LHCN-M2 (cell line): ENCODE measurements around the gene BEAN1. TPM values are rescaled to one million over a fixed set of nuclear protein-coding genes. Genes with fewer than 3 reads are reported as not detected.

Experiments used
- DNase-seq: peaks from one replicate; pipeline ENCODE4 v3.0.0-alpha.2; 2012; ENCODE audit warnings: low read depth
- total RNA-seq: library from RNA; depleted of rRNA; stranded (reverse); fragments of >200 nt; gene quantifications from 2 replicates; pipeline ENCODE4 v1.2.3, GENCODE V29; 2014

BEAN1 gene
- total RNA-seq, 1 experiment from 2014 or later: 1.4 TPM

DNA sequence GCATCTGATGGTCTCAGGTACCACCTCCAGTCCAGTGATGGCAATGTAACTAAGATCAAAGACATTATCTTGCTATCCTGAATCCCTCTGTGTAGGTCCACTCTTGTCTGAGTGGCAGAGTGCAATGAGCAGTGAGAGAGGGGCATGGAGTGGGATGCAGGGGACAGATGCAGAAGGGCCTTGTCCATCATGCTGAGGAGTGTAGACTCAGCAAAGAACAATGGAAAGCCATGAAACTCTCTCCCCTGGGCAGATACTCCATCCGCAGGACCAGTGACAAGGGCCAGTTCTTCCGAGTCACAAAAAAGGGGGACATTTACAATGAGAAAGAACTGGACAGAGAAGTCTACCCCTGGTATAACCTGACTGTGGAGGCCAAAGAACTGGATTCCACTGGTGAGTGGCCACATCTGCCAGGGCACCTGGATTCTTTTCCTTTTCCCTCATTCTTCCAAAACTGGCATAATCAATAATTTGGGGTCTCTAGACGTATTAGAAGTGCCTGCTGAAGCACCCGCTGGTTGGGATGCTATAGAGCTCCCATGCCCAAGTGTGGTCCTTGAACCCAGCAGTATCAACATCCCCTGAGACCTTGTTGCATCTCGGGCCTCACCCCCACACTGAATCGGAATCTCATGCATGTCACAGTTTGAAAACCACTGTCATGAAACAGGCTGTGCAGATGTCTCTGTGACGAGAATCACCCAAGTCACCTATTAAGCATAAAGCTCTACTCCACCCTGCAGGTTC, 31.1 kb upstream of the BEAN1 start:
- no peak for DNase-seq

DNA sequence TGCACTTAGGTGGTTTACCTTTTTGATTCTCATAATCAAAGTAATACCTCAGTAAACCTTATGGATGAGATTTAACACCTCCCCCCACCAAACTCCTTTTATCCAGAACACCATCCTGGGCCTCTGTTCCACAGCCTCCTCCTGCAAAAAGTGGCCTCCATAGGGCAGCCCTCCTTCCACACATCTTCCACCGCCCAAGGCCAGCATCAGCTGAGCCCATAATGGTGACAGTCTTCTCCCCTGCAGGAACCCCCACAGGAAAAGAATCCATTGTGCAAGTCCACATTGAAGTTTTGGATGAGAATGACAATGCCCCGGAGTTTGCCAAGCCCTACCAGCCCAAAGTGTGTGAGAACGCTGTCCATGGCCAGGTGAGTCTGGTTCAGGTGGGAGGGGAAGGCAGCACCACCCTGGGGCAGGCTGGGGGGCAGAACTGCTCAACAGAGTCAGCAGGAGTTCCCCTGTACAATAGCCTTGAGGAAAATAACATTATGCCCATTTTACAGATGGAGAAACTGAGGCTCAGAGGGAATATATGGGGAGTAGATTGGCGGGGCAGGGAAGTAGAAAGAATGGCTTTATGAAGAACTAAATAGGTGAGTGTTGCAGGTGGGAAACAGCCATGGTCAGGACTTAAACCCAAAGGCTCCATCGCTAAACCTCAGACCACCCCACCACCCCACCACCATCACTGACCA, 29.2 kb upstream of the BEAN1 start:
- DNase-seq: no peak

DNA sequence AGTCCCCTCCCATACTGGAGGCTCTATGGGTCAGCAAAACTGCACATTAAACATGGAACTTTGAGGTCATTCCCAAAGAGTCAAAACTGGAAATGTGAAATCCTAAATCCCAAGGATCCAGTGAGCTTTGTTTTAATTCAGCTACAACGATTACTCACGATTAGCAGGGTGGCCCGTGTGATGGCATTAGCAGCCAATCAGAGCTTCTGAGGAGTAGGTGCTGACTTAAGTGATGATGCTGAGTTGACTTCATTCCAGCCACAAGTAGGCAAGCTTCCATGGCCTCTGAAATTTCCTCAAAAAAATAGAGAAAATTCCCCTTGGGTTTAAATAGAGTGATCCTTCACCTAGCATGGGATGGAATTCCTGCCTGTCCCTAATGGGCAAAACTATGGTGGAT, 28.1 kb upstream of the BEAN1 start:
- DNase-seq: no peak

DNA sequence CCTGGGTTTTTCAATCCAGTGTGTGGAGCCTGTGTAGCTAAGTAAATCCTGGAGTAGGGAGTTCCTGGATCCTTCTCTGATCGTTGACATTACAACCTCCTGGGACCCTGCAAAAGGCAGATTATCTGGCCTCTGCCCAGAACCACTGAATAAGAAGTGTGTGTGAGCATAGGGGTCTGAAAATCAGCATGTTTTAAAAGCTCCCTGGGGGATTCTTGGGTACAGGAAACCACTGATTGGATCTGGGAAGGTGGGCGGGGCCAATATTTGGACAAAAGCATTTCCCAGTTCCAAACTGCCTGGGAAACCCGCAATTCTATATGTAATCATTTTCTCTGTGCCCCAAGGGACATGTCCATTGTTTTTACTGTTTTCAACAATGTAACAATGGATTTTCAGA, 27.2 kb upstream of the BEAN1 start:
- no peak for DNase-seq

DNA sequence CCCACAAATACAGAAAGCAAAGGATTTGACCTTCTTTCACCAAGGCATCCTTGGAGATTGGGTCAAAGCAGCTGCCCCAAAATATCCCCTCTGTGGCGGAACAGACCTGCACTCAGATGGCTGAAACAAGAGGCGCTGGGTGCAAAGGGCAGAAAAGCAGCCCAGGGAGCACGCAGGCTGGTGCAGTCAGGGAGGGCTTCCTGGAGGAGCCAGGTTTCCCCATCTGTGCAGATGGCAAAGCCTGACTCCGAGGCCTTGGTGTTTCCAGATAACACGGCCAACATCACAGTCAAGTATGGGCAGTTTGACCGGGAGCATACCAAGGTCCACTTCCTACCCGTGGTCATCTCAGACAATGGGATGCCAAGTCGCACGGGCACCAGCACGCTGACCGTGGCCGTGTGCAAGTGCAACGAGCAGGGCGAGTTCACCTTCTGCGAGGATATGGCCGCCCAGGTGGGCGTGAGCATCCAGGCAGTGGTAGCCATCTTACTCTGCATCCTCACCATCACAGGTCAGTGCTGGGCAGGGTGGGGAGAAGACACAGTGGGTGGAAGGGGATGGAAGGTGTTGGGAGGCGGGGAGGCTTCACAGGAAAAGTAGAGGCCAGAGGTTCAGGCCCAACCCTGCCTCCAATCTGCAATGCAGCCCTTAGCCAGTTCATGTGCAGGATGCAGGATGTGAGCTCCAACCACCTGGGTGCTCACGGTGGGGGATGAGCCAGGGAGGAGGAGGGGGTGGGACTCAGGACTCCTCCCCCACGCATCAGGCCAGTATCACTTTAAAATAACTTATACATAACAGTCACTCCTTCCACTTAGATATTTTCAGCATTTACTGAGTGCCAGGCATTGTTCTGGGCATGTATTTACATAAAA, 26.4 kb upstream of the BEAN1 start:
- DNase-seq: no peak

DNA sequence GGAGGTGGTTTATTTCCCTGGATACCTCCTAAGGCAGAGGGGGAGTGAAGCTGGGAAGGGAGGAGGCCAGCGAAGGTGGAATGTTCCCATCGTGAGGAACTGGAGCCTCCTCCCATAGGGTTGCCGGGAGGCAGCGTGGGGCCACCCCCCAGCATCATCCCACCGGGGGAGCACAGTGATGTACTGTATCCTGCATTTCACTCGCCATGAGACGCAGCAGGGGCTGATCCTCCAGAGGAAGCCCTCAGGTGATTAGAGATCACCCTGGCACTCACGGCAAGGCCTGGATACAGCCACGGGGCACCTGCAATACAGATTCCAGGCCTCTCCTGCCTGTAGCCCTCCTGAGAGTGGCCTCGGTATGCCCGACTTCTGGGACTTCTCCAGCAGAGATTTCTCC, 25.5 kb upstream of the BEAN1 start:
- no peak for DNase-seq

DNA sequence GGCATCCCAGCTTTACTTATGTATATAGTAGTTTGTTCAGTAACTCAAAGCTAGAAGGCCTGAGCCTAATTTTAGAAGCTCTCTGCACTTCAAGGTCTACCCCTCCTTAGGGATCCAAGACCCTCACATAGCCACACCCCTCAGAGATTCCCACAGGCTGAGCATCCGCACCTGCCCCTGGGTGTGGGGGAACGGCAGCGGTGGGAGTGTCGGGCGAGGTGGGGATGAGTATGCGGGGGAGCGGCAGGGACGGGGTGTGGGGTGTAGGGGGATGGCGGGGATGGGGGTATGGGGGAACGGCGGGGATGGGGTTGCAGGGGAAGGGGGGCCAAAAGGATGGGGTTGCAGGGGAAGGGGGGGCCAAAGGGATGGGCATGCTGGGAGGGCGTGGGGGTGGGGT, 24.9 kb upstream of the BEAN1 start:
- no peak for DNase-seq

DNA sequence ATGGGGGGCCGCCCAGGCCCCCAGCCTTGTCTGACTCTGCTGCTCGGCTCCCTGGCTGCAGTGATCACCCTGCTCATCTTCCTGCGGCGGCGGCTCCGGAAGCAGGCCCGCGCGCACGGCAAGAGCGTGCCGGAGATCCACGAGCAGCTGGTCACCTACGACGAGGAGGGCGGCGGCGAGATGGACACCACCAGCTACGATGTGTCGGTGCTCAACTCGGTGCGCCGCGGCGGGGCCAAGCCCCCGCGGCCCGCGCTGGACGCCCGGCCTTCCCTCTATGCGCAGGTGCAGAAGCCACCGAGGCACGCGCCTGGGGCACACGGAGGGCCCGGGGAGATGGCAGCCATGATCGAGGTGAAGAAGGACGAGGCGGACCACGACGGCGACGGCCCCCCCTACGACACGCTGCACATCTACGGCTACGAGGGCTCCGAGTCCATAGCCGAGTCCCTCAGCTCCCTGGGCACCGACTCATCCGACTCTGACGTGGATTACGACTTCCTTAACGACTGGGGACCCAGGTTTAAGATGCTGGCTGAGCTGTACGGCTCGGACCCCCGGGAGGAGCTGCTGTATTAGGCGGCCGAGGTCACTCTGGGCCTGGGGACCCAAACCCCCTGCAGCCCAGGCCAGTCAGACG, 24.4 kb upstream of the BEAN1 start:
- DNase-seq: no peak

DNA sequence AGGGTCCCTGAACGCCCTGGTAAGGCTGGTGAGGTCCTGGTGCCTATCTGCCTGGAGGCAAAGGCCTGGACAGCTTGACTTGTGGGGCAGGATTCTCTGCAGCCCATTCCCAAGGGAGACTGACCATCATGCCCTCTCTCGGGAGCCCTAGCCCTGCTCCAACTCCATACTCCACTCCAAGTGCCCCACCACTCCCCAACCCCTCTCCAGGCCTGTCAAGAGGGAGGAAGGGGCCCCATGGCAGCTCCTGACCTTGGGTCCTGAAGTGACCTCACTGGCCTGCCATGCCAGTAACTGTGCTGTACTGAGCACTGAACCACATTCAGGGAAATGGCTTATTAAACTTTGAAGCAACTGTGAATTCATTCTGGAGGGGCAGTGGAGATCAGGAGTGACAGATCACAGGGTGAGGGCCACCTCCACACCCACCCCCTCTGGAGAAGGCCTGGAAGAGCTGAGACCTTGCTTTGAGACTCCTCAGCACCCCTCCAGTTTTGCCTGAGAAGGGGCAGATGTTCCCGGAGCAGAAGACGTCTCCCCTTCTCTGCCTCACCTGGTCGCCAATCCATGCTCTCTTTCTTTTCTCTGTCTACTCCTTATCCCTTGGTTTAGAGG, 23.5 kb upstream of the BEAN1 start:
- no peak for DNase-seq

DNA sequence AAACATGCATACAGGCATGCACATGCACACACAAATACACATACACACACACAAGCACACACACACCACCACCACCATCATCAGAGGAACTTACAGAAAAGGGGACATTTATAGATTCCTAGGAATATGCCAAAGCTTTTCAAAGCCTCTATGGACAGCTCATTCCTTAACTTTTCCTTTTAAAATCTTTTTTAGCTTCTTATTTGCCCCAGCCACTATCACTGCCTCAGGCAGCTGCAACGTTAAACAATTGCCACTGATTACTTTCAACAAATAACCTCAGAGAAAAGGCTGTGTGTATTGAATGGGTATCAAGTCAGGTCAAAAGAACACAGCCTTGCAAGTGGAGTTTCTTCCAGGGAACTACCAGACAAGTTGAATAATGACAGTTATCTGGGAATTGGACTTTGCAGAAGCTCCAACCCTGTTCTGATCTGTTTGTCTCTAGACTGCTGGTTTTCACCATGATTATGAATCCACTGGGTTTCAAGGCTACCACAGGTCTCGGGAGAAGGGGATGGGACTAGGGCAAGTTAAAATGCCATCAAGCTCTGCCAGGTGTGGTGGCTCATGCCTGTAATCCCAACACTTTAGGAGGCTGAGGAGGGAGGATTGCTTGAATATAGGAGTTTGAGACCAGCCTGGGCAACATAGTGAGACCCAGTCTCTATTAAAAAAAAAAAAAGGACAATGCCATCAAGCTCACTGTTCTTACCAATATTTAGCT, 21.9 kb upstream of the BEAN1 start:
- DNase-seq: no peak

DNA sequence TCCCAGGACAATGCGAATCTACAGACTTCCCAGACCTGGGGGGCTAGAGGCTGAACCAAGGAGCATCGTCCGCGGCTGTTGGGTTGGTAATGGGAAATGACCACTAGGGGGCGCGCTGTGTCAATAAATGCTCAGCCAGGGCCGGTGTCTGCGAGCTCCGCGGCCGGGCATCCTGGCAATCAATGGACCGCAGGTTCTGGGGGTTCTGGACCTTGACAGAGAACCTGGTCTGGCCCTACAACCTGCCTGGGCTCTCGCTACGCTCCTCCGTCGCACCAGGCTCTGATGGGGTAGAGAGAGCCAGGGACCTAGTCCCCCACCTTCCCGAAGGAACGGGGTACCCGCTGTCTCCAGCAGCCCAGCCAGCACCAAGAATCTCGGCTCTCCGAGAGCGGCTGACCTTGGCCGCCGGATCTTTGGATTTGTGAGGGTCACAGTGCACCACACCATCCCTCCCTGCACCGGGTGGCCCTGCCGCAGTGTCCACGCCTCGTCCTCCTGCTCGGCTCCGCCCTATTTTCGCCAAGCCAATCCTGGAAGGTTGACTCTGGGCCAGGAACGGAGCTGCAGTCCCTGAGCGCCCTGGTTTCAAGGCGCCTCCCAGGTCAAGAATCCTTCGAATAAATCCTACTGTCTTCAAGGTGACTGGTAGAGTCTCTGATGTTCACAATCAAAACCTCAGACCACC, 20.4 kb upstream of the BEAN1 start:
- DNase-seq: peak; percentile 66

DNA sequence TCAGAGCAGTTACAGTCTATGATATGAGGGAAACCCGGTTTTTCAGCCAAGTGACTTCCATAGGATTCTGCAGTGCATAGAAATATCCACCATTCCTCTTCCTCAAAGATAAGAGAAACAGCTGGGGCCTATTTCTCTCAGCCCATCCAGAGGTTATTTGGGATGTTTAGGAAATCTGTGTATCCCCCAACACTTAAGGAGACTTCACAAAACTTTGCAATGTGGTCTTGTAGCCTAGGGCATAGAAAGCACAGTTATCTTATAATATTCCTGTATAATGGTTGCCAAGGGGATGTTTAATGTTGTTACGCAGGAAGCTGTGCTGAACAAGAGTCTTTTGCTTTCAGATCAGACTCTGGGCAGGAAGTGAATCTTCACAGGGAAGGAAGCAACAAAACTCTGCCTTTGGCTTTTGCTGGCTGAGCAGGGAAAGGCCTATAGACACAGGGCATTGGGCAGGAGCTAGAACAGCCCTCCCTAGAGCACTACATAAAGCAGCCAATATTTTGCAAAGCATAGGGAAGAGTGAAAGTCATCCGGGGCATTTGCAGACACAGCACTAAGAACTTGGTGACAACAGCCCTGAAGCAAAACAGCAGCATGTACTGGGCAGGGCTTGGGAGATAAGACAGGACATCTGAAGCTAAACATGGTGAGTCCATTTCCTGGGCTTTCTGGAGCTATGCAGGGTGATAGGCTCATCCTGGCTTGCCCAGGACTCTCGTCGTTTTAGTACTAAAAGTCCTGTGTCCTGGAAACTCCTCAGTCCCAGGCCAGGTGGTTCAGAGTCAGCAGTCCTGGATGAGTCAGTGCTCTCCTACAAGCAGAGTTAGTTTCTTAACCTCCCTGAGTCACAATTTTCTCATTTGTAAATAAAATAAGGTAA, 18.7 kb upstream of the BEAN1 start:
- DNase-seq: peak; percentile 72

DNA sequence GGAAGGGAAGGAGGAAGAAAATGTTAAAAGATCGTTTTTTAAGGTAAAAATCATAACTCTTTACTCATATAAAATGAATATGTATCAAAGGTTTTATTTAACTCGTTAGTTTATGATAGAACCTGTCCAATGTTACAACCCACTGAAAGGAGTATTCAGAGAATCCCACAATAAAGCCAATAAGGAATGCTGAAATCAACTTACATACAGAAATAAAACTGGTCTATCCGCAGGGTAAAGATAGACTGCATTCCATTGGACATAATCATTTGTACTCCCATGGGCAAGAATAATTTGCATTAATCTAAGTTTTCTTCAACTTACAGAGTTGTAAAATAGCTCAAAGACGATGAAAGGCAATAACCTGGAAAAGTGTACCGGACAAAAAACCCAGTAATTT, 17.9 kb upstream of the BEAN1 start:
- DNase-seq: peak; percentile 35

DNA sequence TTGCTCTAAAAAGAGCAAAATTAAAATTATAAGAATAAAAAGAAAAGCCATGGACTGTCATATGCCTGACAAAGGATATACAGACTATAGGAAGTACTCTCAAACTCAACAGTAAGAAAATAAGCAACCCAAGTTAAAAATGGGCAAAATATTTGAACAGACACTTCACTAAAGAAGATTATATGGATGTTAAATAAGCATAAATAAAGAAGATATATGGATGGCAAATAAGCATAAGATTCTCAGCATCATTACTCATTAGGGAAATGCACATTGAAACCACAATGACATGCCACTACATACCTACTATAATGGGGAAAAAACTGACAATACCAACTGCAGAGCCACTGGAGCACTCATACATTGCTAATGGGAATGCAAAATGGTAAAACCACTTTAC, 14.9 kb upstream of the BEAN1 start:
- no peak for DNase-seq

DNA sequence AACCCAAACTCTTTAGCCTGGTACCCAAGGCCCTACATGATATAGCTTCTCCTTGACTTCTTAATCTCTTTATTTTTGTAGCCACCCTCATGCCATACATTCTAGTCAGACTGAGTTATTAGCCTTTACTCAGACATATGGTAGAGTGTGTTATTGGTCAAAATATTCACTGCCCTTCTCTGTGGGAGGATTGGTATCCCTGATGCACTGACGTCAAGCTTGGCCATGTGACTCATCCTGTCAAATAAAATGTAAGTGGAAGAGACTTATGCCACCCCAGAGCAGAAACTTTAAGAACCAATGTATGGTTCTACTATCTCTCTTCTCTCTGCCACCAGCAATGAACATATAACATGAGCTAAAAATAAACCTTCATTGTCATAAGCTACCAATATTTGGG, 12.2 kb upstream of the BEAN1 start:
- no peak for DNase-seq

DNA sequence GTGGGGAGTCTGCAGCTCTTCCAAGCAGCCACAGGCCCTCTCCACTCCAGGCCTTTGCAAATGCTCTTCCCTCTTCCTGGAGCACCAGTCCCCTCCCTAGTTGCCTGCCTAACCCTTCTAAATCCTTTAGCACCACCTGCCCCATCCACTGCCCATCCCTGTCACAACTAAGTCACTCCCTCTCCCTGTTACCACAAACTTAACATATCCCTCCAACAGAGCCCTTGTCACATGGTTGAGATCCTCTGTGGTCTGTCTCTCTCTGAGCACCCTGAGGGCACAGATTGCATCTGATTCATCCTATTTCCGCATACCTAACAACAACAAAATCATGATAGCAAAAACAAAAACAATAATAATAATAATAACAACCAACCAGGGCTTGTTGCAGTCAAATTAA, 11.0 kb upstream of the BEAN1 start:
- no peak for DNase-seq

DNA sequence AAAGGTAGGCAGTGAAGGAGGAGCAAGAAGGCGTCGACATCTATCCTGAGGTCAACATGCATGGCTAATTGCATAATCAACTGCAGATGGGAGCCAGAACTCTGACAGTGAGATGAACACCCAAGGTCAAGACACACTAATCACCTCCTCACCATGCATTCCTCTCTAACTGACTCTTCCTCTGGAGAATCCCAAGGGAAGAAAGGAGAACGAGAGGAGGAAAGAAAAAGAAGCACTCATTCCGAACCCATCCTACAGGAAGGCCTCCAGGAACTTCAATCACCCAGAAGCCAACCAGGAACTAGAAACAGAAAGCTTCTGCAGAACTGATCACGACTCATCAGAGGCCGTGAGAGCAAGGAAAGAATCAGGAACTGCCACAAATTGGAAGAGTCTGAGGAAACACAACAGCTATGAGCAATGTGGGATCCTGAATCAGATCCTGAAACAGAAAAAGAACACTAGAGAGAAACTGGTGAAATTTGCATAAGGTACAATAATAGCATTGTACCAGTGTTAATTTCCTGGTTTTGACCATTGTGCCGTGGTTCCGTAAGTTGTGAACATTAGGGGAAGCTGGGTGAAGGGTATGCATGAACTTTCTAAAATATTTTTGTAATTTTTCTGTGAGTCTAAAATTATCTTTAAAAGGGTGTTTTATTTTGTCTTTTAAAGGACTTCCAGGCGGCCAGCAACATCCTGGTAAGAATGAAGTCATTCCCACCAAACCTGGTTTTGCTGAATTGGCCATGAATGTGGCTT, 10.0 kb upstream of the BEAN1 start:
- peak; percentile 62 for DNase-seq
